ENCODE data around the gene KRT3. TPM values are rescaled to one million over a fixed set of nuclear protein-coding genes. Genes with fewer than 3 reads are reported as not detected.

The KRT3 gene
- polyA plus RNA-seq, 3 donors = not detected

DNA sequence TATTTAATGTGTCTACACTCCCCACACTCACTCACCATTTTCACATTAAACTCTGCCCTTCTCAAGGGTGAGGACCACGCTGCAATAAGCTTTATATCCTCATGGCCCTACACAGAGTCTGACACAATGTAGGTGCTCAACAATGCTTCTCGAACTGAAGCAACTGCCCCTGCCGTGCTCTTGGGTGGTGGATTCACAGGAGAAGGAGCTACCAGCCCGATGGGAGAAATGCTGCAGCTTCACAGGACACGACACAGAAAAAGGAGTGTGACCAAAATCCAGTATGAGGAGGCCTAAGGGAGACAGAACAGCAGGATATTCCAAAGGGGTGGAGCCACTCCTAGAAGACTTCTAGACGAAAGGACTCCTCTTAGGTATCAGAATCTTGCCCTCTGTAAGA, 6.5 kb upstream of the KRT3 start:
- H3K27me3 ChIP-seq (ENCODE audit: control insufficient read depth in 2 of 2, insufficient read depth in 2 of 2, low read length in 2 of 2) = no peaks in the 10 kb centered on the region
- Mint-ChIP-seq H3K27ac (no peak overlapping the region), H3K4me1 (no peaks in the 10 kb centered on the region), H3K36me3 (no peaks in the 10 kb centered on the region), H3K4me3 (no peak overlapping the region), H3K9me3 (peaks cover 0 to 2% (median 0%) of the 10 kb centered on the region in 7 donors), H3K27me3 (ENCODE audit: low read depth in 3 of 3) (peaks cover 5 to 9% (median 7%) of the 10 kb centered on the region in 3 donors)
- DNase-seq = no peak
- TF ChIP-seq, protein P1, sequence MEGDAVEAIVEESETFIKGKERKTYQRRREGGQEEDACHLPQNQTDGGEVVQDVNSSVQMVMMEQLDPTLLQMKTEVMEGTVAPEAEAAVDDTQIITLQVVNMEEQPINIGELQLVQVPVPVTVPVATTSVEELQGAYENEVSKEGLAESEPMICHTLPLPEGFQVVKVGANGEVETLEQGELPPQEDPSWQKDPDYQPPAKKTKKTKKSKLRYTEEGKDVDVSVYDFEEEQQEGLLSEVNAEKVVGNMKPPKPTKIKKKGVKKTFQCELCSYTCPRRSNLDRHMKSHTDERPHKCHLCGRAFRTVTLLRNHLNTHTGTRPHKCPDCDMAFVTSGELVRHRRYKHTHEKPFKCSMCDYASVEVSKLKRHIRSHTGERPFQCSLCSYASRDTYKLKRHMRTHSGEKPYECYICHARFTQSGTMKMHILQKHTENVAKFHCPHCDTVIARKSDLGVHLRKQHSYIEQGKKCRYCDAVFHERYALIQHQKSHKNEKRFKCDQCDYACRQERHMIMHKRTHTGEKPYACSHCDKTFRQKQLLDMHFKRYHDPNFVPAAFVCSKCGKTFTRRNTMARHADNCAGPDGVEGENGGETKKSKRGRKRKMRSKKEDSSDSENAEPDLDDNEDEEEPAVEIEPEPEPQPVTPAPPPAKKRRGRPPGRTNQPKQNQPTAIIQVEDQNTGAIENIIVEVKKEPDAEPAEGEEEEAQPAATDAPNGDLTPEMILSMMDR (IDR thresholded peaks at IDR 0.05) = no peak
- no peaks in the 10 kb centered on the region for H3K9me3 ChIP-seq (replicated peaks in 1 of 2; ENCODE audit: control insufficient read depth in 1 of 2, insufficient read depth in 1 of 2, low read length in 2 of 2)
- no peaks in the 10 kb centered on the region for H3K36me3 ChIP-seq (replicated peaks in 1 of 2; ENCODE audit: control insufficient read depth in 1 of 2, insufficient read depth in 2 of 2, low read length in 2 of 2)
- H3K27ac ChIP-seq (ENCODE audit: low read depth in 1 of 2, low read length in 2 of 2) = no peak overlapping the region
- no peak overlapping the region for H2AFZ ChIP-seq (ENCODE audit: insufficient read depth, low read depth, low read length, poor library complexity, severe bottlenecking)
- intact Hi-C loops (cut with micrococcal nuclease) = no loop called here
- no peaks in the 10 kb centered on the region for H3K79me2 ChIP-seq (ENCODE audit: insufficient read depth, low read length)
- no peak overlapping the region for H3K4me2 ChIP-seq (replicated peaks; ENCODE audit: extremely low read depth, low read length, poor library complexity, severe bottlenecking)
- WGBS (ENCODE audit: insufficient coverage) = 71% methylated on average over 5 of the region's 6 CpGs
- H3K4me3 ChIP-seq (replicated peaks in 1 of 3; ENCODE audit: low read depth in 2 of 3, low read length in 3 of 3) = no peak overlapping the region
- no peaks in the 10 kb centered on the region for H3K4me1 ChIP-seq (ENCODE audit: control insufficient read depth in 1 of 2, insufficient read depth in 2 of 2, low read length in 2 of 2)
- H4K20me1 ChIP-seq (ENCODE audit: insufficient read depth, low read length) = no peaks in the 10 kb centered on the region
- no peak overlapping the region for H3K9ac ChIP-seq (ENCODE audit: insufficient read depth, low read length, poor library complexity, severe bottlenecking)

DNA sequence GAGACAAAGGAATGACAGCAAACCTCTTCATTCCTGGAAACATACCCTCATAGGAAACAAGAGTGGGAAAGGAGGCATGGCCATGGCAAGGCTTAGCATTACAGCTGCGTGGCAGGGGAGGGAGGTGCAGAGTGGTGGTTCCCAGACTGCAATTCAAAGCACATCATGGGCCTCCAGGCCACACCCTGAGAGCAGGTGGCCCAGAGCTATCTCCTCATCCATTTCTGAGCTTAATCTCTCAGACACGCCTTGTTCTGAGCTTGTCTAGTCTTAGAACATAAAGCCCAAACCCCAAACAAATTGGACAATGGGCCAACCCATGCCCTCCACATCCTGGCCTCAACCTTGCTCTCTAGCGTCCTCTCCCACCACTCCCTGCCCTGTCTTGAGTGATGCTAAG, 5.9 kb upstream of the KRT3 start:
- no peak overlapping the region for H3K4me2 ChIP-seq (replicated peaks; ENCODE audit: extremely low read depth, low read length, poor library complexity, severe bottlenecking)
- peaks cover 5 to 9% (median 7%) of the 10 kb centered on the region in 3 donors for H3K27me3 Mint-ChIP-seq (ENCODE audit: low read depth in 3 of 3)
- no peak for DNase-seq
- H3K27ac ChIP-seq (ENCODE audit: low read depth in 1 of 2, low read length in 2 of 2) = no peak overlapping the region
- TF ChIP-seq, protein P1 (IDR thresholded peaks at IDR 0.05) = no peak
- no peak overlapping the region for H3K9ac ChIP-seq (ENCODE audit: insufficient read depth, low read length, poor library complexity, severe bottlenecking)
- H3K36me3 ChIP-seq (replicated peaks in 1 of 2; ENCODE audit: control insufficient read depth in 1 of 2, insufficient read depth in 2 of 2, low read length in 2 of 2) = no peaks in the 10 kb centered on the region
- no peaks in the 10 kb centered on the region for H4K20me1 ChIP-seq (ENCODE audit: insufficient read depth, low read length)
- no peak overlapping the region for H3K4me3 ChIP-seq (replicated peaks in 1 of 3; ENCODE audit: low read depth in 2 of 3, low read length in 3 of 3)
- no peaks in the 10 kb centered on the region for H3K9me3 ChIP-seq (replicated peaks in 1 of 2; ENCODE audit: control insufficient read depth in 1 of 2, insufficient read depth in 1 of 2, low read length in 2 of 2)
- H3K79me2 ChIP-seq (ENCODE audit: insufficient read depth, low read length) = no peaks in the 10 kb centered on the region
- H3K9me3 Mint-ChIP-seq = peaks cover 0 to 2% (median 0%) of the 10 kb centered on the region in 7 donors
- H3K36me3 Mint-ChIP-seq = no peaks in the 10 kb centered on the region
- H3K4me1 ChIP-seq (ENCODE audit: control insufficient read depth in 1 of 2, insufficient read depth in 2 of 2, low read length in 2 of 2) = no peaks in the 10 kb centered on the region
- H3K4me1 Mint-ChIP-seq = no peaks in the 10 kb centered on the region
- H2AFZ ChIP-seq (ENCODE audit: insufficient read depth, low read depth, low read length, poor library complexity, severe bottlenecking) = no peak overlapping the region
- no peaks in the 10 kb centered on the region for H3K27me3 ChIP-seq (ENCODE audit: control insufficient read depth in 2 of 2, insufficient read depth in 2 of 2, low read length in 2 of 2)
- no peak overlapping the region for H3K27ac Mint-ChIP-seq
- no peak overlapping the region for H3K4me3 Mint-ChIP-seq
- 100% methylated on average over 2 of the region's 3 CpGs for WGBS (ENCODE audit: insufficient coverage)
- intact Hi-C loops (cut with micrococcal nuclease) = no loop called here
